ENCODE measurements around the gene UTP4.

The UTP4 gene

DNA sequence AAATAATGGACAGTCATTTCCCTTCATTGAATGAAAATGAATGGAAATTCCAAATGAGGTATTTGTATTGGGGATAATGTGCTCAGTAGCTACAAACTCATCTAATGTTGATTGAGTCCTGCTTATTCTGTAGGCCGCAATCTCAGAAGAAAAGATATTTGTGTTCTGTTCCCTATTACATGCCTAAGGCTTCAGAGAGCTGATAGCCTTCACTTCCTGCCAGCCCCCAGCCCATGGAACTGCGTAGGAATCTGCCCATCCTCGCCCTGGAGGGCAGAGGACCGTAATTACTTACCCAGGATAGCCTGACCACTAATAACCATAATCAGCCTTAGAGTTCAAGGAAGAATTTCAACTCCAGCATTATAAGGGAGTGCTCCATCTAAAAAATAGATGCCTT, 36.6 kb downstream of the UTP4 start:
- FAIRE-seq (no peak), DNase-seq (ENCODE audit: insufficient read length, low spot score) (no peak)

DNA sequence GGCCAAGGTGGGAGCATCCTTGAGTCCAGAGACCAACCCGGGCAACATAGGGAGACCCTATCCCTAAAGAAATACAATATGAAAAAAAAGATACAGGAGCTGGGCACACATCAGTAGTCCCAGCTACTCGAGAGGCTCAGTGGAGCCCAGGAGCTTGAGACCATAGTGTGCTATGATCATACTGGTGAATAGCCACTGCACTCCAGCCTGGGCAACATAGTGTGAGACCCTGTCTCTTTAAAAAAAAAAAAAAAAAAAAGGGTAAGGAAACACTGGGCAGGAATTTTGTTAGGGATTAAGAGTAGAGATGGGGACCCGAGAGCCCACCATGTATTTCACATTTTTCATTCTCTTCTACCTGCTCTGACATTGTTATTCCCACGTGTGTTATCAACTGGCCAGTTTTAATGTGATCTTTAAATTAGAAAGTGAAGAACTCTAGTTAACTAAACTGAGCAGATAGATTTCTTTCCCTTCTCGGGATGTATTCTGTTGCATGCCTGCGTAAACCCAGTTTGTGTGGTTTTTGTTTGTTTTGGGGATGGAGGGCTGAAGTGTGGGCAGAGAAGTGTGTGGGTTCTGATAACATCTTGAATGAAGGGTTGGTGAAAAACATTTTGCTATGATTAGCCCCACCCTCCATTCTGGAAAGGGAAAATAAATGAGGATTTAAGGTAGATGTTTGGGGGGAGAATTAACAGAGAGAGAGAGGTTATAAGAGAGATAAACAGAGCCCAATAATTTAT, 37.3 kb downstream of the UTP4 start:
- no peak for FAIRE-seq
- DNase-seq (ENCODE audit: insufficient read length, low spot score), result no peak

DNA sequence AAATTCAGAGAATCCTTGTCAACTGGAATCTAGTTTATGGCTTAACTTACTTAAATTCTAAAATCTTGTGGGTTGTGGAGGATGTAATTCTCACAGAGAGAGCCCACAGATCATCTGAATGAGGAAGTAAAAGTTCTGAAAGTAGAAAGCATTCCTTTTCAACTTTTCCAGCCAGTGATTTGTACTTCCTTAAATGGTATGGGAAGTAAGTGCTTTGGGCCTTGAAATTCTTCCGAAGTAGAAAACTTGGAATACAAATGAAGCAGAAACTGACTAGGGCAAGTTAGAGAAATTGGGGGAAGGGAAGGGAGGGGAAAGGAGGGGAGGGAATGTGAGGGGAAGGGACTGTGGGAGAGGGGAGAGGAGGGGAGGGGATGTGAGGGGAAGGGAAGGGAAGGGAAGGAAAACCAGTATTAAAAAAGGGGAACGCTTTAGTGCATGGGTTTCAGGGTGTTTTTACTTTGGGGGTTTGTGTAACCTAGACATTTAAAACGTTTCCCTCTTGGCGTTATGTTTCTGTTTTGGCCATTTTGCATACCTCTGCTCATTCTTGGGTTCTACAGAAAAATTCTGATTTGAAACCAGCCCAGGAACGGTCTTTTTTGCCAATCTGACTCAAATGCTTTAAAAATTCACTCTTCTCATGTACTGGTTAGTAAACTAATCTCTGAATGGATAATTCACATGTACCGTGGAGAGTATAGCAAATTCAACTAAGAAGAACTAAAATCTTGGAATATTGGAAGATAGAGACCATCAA, 39.1 kb downstream of the UTP4 start:
- FAIRE-seq, result no peak
- DNase-seq (ENCODE audit: insufficient read length, low spot score), result no peak

DNA sequence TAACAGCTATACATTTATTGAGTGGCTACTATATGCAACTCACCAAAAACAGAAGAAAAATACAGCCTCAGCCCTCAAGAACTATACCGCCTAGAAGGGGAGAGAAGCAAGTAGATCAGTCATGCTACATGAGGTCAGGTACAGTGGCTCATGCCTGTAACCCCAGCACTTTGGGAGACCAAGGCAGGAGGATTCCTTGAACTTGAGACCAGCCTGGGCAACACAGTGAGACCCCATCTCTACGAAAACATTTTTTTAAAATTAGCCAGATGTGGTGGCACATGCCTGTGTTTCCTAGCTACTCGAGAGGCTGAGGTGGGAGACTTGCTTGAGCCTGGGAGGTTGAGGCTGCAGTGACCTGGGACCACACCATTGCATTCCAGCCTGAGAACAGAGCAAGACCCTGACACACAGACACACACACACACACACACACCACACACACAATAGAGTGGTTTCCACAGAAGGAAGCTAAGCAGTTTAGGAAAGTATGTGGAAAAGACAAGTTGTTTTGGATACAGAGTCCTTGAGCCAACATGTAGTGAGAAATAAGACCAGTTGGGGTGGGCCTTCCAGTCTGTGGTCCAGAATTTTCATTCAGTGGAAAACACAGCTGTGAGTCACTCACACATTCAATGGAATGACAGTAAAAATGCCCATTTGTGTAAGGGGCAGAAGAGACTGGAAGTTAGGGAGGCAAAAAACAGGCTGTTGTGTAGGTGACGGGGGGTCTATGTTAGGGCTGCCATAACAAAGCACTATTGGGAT, 43.8 kb downstream of the UTP4 start:
- FAIRE-seq (no peak), DNase-seq (ENCODE audit: insufficient read length, low spot score) (no peak)

DNA sequence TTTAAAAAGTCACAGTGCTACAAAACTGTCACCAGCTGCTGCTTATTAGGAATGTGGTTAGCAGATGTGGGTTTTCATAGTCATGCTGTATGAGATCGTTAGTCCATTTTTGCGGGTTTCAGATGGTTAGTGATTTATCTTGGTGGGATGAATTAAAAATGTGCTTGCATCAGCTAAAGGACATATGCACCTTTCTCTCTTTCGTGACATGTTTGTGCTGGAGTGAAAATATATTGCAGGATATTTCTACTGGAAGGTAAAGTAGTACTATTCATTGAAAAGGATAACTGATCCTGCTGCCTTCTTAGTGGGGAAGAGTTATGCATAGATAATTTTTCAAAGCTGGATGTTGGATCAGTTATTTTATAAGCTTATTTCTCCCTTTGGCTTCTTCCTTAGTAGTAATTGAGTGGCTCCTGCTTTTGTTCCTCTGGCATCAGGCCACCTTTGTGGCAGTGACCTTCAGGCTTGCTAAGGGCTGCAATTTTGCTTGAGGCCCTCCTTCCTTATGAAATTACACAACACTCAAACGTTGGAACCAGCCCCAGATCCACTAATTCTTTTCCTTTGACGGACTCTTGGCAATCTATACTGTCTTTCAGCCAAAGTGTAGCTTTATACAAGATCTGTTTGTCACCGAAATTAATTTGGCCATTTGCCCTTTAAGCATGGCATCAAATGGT, 47.0 kb downstream of the UTP4 start:
- DNase-seq (ENCODE audit: insufficient read length, low spot score), result no peak
- no peak for FAIRE-seq

DNA sequence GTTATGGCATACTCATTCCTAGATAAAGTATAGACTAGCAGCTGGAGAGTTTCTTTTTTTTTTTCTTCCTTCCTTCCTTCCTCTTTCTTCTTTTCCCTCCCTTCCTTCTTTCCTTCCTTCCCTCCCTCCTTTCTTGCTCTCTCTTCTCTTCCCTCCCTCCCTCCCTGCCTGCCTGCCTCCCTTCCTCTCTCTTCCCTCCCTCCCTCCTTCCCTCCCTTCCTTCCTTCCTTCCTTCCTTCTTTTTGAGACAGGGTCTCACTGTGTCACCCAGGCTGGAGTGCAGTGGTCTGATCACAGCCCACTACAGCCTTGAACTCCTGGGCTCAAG, 47.5 kb downstream of the UTP4 start:
- no peak for FAIRE-seq

DNA sequence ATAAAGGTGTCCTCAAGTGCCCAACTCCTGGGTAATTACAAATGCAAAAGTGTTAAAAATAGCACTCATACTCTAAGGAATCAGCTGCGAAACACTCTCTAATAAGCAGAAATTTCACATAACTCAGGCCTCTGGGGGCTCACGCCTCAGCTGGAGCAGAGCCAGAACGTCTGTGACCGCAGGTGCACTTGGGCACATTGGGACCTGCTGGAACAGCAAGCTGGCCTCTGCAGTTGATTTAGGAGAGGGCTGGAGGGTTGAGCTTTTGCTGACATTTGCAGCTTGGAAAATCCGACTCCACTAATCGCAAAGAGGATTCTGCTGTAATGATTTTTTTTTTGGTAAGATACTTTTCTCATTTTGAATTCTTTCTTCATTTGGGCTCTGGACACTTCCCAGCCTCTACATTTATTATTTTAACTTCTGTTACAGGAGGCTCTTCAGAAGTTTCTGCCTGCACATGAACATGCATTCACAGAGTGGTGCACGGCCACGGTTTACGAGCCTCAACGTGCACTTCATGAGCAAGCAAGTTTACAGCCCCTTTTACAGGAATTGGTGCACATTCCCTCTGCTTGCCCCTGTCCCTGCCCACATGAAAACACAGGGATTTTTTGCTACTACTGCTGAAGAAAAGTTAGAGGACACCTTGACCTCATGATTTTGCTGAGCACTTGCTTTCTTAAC, 50.4 kb downstream of the UTP4 start:
- FAIRE-seq, result no peak

More for the DNA sequence above, 47.5 kb downstream of the UTP4 start:
- DNase-seq (ENCODE audit: insufficient read length, low spot score), result no peak

DNA sequence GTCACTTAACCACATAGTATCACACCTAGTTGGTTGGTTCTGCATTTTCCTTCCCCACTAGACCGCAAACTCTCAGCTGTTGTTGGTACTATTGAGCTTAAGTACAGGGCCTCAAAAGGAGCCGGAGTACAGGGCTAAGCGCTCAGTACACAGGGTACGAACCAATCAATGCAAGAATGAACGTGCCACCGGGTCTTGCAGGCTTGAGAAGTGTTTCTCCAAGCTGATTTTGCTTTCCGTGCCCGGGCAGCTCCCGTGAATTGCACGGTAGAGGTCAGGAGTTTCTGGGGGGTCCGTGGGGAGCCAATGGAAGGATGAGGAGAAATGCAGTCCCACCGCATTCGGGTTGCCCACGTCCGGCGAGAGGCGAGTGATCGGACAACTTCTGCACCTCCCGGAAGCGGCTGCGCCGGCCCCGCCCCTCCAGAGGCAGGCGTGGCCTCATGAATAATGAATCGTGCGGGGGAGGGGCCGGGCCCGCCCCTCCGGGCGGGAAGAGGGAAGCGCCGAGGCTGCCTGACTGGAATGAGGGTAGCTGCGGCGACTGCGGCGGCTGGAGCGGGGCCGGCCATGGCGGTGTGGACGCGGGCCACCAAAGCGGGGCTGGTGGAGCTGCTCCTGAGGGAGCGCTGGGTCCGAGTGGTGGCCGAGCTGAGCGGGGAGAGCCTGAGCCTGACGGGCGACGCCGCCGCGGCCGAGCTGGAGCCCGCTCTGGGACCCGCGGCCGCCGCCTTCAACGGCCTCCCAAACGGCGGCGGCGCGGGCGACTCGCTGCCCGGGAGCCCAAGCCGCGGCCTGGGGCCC, 54.4 kb downstream of the UTP4 start, which contains the start of gene SNTB2:
SNTB2 (plus strand) TSS at position 523 of the 804 bp plus-strand sequence; CDS start at position 526, 3 bp downstream.
- FAIRE-seq (no peak), DNase-seq (ENCODE audit: insufficient read length, low spot score) (peak; percentile 87)

More for the DNA sequence above, 50.4 kb downstream of the UTP4 start:
- no peak for DNase-seq (ENCODE audit: insufficient read length, low spot score)

DNA sequence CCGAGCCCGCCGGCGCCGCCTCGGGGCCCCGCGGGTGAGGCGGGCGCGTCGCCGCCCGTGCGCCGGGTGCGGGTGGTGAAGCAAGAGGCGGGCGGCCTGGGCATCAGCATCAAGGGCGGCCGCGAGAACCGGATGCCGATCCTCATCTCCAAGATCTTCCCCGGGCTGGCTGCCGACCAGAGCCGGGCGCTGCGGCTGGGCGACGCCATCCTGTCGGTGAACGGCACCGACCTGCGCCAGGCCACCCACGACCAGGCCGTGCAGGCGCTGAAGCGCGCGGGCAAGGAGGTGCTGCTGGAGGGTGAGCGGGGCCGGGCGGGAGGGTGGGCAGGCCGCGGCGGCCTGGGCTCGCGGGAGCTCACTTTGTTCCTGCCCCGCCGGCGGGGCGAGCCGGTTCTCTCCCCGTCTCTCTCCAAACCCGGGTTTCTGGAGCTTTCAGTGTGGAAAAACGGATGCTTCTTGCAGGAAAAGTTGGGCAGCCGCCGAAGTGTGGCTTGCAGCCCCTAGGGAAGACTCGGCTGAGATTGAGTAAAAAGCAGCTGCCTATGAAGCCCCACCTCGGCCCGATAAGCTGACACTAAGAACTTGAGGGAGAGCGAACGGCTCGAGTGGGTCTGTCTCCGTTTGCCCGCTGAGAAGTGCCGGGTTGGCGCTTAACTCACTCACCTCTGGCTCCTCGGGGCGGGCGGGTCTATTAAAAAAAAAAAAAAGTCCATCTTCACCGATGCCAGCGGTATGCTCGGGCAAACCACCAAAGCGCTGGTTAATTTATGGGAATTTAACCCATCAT, 55.2 kb downstream of the UTP4 start:
- peak; percentile 18 for FAIRE-seq
- DNase-seq (ENCODE audit: insufficient read length, low spot score), result peak; percentile 48

DNA sequence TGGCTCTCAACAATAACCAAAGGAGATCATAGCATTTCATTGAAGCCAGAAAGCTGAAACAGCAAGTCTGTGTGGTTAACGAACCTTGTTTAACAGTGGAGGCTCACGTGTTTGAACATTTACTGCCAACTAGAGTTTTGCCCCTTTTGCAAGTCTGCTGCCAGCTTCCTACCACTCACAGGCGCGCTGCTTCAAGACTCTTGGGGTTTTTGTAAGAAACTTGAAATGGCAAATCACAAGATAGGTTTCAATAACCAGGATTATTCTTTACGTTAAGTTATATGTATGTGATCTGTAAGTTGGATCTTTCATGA, 55.7 kb downstream of the UTP4 start:
- FAIRE-seq (peak; percentile 67), DNase-seq (ENCODE audit: insufficient read length, low spot score) (no peak)

DNA sequence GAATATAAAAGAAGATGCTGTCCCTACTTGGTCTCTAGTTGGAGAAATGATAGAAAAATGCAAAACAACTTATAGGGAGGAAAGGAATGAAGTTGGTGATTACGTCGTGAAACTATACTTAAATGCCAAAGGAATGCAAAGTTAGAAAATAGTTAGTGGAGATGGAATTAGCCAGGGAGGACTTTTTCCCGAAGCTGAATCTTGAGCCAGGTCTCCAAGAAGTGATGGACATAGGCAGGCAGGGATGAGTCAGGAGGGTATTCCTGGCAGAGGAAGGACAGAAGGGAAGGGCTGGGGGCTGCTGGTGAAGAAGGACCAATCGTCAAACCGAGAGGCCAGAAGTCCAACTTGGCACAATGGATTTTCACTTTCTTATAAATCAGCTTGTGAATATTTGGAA, 56.3 kb downstream of the UTP4 start:
- DNase-seq (ENCODE audit: insufficient read length, low spot score) (no peak), FAIRE-seq (no peak)

DNA sequence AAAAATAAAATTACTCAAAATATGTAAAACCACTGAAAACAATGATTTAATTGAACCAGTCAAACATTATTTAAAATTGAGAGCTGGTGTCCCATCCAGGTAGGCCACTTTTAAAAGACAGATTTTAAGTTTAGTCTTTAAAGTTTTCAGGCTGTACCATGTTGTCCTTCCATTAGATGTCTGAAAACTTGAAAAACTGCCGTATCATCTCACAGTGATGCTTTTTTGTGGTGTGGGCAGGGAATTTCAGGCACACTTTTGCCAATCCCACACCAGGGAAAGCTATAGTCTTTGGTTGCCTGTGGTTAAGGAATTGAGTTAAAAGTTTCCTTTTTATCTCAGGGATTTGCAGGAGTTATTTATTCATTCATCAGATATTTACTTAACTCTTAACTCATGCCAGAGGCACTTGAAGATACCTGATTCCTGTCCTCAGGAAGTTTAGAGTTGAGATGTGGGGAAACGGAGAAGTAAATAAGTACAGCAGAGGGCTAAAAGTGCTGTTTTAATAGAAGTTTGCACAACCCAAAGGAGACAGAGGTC, 57.7 kb downstream of the UTP4 start:
- DNase-seq (ENCODE audit: insufficient read length, low spot score) (no peak), FAIRE-seq (no peak)

DNA sequence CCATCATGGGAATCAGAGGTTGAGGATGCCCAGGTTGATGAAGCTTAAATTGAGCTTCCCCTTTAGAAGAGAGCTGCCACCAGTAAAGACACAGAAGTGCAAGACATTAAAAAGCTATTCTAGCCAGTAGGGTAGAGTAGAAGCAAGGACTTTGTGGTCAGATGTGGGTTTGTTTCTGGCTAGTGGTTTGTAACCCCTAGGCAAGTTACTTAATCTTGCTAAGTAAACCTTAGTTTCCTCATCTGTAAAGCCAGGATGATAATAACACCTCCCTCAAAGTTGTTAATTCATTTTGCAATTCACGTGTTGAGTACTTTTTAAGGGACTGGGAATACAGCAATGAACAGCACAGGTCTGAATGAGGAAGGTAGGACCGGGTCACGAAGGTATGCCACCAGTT, 58.1 kb downstream of the UTP4 start:
- FAIRE-seq, result no peak
- no peak for DNase-seq (ENCODE audit: insufficient read length, low spot score)

DNA sequence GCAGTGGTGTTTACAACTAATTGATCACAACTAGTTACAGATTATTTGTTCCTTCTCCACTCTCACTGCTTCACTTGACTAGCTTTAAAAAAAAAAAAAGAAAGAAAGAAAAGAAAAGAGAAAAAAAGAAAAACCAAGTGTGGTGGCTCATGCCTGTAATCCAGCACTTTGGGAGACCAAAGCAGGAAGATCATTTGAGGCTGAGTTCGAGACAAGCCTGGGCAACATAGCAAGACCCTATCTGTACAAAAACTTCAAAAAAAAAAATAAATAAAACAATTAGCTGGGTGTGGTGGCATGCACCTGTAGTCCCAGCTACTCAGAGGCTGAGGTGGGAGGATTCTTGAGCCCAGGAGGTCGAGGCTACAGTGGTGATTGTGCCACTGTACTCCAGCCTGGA, 58.7 kb downstream of the UTP4 start:
- DNase-seq (ENCODE audit: insufficient read length, low spot score) (no peak), FAIRE-seq (no peak)

DNA sequence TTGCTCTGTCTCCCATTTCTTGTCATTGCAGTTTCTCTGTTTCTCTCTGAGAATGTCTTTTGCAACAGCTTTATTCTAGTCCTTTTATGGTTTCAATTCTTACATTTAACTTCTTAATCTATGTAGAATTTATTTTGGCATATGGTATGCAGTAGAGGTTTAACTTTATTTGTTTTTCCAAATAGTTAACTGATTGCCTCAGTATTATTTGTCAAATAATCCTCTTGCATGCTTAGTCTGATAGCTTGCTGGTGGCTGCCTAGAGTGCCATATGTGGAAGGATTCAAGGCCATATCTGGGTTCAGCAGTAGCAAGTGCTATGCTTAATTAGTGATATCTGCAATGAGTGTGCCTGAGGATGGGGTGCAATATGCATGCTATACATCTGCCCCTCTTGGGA, 61.4 kb downstream of the UTP4 start:
- no peak for FAIRE-seq
- DNase-seq (ENCODE audit: insufficient read length, low spot score), result no peak

DNA sequence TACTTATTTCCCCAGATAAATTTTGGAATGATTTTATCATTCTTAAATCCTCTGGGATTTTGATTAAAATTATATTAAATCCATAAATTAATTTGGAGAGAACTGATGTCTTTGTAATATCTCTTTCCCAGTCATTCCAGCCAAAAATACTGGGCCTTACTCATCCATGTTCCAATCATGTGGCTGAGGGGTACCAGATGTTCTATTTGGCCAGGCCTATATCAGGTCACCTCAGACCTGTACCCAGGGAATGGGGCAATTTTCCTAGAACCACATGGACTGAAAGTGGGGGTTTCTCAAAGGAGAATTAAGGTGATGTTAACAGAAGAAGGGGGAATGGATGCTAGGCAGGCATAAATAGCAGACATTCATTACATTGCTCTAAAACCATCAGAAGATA, 62.0 kb downstream of the UTP4 start:
- DNase-seq (ENCODE audit: insufficient read length, low spot score), result no peak
- no peak for FAIRE-seq

DNA sequence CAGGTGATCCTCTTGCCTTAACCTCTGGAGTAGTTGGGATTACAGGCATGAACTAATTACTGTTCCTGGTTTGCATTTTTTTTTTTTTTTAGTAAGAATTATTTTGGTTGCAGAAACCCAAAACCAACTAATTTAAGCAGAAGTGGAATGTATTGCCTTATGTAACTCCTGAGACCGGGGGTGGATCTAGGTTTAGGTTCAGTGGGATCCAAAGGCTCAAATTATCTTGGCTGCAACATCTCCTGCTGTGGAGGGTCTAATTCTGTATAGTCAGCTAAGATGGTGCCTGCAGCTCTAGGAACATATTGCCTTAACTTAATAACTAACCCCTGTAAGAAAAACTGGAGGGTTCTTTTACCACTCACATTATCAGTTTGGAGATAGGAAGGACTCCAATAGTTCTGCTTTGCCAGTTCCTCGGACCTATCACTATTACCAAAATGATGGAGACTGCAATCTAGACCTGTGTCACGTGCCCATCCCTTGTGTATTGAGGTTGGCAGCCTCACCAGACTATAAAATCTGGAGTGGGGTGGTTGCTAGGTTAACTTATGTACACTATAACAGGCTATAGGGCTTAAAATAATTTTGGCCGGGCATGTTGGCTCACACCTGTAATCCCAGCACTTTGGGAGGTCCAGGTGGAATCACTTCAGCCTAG, 63.0 kb downstream of the UTP4 start:
- no peak for FAIRE-seq
- DNase-seq (ENCODE audit: insufficient read length, low spot score), result no peak

DNA sequence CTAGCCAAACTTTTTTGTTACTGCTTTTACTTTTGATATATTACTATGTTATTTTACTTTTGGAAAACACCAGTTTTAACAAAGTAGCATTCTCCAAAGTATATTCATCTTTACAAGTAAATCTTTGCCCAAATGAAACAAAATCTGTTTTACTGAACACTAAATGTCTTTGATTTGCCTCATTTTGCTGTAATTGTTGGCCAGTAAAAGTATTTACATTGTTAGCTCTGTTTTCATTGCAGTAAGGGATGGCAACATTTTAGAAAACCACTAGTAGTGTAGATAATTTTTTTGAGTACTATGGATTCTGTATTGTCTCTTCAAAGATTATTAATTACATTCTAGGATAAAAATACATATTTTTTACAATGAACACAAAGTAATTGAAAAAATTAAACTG, 65.1 kb downstream of the UTP4 start:
- FAIRE-seq (no peak), DNase-seq (ENCODE audit: insufficient read length, low spot score) (no peak)
